Measurements from ENCODE around the gene HRH1.
A peak's percentile ranks its signal among the peaks of the same experiment; 100 is the strongest.
"Not testable (repeated sequence)": the region's sequence is repeated elsewhere in the genome, so short reads cannot be mapped to it uniquely, and the experiment has no call there.

HRH1 gene

DNA sequence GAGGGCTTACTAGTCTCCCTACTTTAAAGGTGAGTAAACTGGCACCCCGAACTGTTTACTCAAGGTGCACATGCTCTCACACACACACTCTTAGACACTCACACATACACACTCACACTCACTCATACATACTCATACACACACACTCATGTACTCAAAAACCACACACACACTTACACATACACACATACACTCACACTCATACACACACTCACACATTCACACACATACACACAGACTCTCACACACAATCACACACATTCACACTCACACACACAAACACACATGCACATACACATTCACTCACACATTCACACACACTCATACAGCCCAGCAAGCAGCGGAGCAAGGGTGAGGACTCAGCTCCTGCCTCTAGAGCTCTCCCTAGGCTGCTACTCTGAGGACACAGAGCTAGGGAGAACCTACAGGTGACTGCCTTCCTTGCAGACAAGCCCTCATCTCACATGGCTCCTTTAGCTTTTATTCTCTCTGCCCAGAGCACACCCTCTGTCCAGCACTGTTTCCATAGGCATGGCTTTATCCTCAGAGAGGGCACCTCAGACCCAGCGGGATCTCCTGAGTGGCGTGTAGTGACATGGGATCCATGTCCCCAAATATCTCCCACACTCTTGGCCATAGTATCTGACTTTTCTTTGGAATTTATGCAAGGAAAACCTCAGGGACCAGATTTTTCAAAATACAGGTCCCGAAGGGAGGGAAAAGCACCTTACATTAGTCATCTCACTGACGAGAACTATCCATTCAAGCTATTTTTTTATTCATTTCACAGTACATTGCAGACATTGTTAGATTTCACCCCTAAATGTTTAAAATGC lies 91.8 kb downstream of the HRH1 start:
- no peak for DNase-seq

DNA sequence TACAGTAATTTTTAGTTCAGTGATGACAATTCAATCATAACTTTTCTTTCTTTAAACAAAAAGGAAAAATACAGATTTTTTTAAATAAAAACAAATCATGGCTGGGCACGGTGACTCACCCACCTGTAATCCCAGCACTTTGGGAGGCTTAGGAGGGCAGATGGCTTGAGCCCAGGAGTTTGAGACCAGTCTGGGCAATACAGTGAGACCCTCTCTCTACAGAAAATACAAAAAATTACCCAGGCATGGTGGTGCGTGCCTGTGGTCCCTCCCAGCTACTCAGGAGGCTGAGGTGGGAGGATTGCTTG lies 92.3 kb downstream of the HRH1 start:
- DNase-seq: no peak

DNA sequence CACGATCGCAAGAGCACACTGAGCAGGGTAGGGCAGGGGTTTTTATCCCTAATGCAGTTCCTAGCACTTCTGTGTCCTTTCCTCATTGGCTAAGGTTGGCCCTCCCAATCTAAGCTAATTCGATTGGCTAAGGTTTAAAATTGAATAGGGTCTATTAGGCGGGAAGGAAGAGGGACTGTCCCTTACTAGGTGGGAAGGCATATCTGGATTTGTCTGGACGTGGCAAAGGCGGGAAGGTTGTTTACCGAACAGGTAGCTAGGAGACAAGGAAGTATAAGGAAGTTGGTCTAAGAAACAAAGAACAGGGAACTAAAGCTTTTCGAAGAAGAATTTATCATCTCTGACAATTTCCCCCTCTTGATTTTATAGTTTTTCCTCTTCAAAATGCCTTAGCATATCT lies 93.1 kb downstream of the HRH1 start:
- no peak for DNase-seq

DNA sequence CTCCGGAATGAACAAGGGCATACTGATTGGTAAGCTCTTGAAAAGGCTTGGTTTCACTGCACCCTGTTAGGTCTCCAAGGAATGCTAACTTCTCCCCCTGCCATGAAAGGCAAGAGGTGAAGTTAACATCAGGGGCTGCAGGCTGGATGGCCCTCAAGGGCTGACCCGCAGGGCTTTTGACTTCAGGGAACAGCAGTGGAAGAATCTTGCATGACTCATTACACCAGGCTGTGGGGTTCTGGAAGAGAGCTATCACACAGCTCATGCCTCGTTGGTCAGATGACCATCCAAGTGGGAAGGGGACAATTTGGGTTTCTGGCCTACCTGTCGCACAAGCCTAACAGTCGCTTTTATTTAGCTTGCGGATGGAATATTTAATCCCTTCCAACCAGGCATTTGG lies 94.3 kb downstream of the HRH1 start:
- no peak for DNase-seq

DNA sequence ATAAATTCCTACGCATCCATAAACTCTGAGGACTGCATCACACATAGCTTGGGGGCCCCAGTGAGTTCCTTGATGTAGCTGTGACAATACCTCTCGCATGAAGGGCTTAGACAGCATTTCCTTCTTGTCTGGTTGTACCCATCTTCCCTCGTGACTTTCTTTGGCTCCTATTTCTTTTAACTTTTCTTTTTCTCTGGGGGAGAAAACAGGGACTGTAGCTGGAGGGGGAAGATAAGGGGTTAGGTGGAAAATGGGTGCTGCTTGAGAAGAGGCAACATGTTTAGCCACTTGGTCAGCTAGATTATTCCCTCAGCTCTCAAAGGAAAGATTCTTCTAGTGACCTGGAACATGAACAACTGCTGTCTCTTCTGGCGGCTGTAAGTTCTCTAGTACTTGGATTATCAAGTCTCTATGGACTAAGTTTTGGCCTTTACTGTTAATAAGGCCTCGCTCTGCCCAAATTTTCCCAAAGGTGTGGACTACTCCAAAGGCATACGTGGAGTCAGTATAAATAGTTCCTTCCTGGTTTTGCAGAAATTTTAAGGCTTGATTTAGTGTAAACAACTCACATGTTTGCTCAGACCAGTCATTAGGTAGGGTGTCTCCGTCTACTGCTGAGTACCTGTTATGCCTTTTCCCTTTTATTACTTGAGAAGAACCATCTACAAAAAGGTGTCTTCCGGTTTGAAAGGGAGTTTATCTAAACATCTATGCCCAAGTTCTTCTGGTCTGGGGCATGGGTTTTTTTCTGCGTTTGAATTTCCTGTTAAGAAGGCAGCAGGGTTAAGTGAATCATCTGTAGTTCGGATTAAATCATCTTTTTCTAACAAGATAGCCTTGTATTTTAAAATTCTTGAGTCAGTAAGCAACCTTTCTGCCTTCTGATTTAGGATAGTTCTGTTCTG lies 96.9 kb downstream of the HRH1 start:
- DNase-seq: no peak

DNA sequence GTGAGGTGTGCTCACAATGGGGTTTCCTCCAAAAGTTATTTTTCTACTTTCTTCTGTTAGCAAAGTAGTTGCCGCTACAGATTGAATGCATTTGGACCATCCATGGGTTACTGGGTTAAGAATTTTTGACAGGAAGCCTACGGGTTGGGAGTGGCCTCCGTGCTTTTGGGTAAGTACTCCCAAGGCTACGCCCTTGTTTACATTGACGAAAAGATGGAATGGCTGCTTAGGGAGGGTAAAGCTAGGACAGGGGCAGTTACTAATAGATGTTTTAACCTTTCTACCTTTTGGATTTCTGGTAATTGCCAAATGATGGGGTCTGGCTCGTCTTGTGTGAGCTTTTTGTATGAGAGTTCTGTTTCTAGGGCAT lies 97.5 kb downstream of the HRH1 start:
- DNase-seq: no peak

GRCh38 chr3:11254876-11255275 lies 100.6 kb downstream of the HRH1 start:
- no peak for DNase-seq

DNA sequence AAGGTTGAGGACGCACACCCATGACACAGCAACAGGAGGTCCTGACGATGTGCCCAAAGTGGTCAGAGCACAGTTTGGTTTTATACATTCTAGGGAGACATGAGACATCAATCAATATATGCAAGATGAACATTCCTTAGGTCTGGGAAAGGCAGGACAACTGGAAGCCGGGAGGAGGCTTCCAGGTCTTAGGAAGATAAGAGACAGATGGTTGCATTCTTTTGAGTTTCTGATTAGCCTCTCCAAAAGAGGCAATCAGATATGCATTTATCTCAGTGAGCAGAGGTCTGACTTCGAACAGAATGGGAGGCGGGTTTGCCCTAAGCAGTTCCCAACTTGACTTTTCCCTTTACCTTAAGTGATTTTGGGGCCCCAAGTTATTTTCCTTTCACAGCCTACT lies 101.2 kb downstream of the HRH1 start:
- not testable (repeated sequence) for DNase-seq

GRCh38 chr3:11258958-11259357 lies 104.7 kb downstream of the HRH1 start:
- DNase-seq: no peak

- peak; percentile 18 for DNase-seq
These were observed 106.2 kb downstream of the HRH1 start for GRCh38 chr3:11260460-11260859.

GRCh38 chr3:11269007-11269406 lies 114.7 kb downstream of the HRH1 start:
- no peak for DNase-seq

DNA sequence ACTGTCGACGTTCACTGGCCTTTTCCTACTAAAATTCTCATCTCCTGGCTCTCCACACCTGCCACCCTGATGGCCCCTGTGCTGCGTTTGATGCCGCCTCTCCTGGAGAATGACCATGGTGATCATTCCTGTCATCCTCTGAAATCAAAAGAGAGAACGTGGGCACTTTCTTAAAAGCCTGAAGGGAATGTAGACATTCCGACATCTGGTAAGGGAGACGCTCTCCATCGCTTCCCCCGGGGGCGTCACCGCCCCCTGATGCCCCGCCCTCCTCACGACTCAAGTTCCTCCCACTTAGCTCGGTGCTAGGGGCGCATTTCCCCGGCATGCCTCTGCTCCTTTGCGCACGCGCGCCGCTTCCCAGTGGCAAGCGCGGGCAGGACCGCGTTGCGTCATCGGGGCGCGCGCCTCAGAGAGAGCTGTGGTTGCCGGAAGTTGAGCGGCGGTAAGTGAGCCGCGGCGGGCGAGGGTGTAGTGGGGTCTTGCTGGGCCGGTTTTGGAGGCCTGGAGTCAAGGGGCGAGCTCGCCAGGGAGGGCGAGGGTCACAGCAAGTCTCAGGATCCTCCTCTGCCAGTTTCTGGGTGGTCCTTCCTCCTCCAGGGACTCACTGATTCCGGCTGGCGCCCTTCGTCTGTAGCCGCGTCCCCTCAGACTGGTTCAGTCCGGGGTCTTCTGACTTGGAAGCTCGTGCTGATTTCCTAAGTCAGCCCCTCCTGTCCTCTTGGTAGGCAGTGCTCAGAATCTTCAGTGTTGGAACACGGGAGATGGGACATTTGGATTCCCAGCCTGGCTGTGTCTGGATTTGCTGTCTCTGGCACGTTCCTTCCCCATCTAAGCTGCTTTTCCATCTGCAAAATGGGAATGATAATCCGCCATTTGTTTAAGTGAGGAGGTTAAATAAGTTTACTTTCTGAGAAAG lies 118.0 kb downstream of the HRH1 start, which contains the start of gene ATG7:
Gene ATG7 (plus strand): TSS at position 412 of the 919 bp plus-strand sequence. CDS start 26,299 bp downstream, outside the sequence.
- peak; percentile 99 for DNase-seq

GRCh38 chr3:11272906-11273574 lies 118.7 kb downstream of the HRH1 start:
- peak; percentile 41 for DNase-seq

DNA sequence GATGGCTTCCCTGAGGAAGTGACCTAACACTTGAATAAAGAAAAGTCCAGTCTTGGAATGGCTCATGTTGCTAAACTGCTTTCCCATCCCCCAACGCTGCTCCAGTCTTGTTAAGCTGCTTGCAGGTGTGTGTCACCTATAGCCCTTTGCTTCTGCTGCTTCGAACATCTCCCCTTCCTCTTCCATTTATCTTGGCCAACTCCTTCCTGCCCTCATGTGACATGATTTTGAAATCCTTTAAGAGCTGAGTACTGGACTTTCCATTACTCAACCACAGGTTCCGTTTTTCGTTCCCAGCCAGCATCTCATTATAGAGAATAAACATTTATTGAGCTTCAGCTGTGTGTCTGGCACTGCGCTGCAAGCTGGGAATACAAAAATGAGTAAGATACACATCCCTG lies 119.6 kb downstream of the HRH1 start:
- DNase-seq: peak; percentile 48

DNA sequence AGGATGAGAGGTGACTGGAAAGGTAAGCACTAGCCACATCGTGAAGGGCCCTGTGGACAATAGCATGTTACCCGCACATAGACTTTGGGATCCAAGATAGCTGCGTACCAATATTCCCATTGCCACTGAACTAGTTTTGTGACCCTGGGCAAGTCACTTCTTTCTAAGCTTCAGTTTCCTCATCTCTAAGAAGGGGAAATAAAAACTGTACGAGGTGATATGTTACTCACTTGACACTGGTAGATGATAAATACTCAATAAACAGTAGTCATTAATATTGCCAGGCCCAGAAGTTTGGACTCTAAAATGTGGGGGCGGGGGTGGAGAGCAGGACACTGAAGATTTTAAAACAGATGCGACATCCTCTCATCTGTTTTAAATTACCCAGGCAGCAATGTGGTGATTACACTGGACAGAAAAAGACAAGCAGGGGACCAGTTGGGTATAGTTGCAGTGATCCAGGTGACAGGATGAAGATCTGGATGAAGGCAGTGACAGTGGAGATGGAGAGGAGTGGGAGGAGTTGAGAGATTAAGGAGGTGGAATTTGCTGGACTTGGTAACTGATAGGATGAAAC lies 120.4 kb downstream of the HRH1 start:
- no peak for DNase-seq

DNA sequence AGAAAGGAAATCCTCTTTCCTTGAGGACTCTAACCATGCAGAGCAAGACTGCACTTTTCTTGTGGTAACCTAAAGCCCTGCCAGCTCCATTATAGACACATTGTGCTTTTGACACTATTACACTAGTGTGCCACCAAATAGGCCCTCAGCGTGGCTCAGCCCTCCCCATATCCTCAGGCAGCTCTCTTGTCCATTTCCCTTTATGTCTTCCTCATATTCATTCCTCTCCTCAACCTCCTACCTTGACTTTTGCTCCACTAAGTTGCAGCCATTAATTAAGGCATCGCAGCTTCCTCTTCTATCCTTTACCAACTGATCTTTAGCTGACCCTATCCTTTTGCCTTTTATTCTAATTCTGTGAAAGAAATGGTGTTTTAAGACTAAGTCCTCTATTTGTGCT lies 121.6 kb downstream of the HRH1 start:
- DNase-seq: no peak

DNA sequence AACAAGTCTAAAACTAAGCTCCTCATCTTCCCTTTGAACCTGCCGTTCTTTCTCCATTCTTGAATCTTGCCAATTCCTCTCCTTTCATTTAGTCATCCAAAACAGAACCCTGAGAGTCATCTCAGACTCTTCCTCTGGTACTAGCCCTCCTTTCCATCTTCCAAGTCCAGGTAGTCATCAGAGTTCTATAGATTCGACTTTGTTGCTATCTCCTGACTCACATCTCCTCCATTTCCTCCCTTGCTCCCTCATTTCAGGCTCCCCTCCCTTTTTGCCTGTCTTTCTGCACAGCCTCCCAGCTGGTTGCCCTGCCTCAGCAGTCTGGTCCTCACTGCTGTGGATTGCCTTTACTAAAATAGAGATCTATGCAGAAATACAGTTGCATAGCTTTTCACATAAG lies 122.6 kb downstream of the HRH1 start:
- DNase-seq: no peak

DNA sequence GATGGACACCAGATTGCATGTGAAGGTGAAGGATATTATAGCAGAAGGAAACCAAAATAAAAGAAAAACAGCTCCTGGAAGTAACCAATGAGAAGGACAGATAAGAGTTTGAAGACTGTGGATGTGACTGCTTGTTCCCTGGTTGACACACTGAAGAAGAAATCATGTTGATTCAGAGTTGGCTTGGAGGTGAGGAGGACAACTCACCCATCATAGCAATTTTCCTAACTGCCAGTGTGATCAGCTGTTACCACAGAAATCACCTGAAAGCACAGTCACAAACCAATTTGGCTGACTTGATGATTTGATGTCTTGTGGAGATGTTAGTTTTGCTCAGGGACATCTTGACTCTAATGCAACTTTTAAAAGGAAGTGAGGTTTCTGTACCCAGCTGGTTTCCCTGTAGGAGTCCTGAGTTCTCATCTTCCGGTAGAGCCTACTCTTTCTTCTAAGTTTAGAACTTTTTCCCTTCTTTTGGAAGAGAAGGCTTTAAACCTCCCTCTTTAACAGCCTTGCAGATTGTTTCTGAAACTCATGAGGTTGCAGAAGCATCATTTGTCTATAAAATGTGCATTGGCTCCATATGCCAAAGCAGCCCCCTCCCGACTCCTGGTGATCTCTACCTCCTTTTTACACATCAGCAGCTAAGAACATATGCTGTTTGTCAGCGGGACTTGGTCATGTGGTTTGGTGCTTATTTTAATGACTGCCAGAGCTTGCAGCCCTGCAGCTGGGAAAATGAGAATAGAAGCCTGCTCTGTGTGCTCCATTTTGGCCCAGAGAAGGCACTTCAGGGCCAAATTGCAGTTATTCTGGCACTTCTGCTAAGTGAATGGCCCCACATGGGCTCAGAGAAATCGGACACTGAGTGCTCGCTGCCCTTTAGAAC lies 128.2 kb downstream of the HRH1 start:
- no peak for DNase-seq

GRCh38 chr3:11283139-11283475 lies 128.8 kb downstream of the HRH1 start:
- DNase-seq: no peak

- no peak for DNase-seq
These were observed 129.7 kb downstream of the HRH1 start for GRCh38 chr3:11284011-11284410.

GRCh38 chr3:11285471-11285870 lies 131.2 kb downstream of the HRH1 start:
- no peak for DNase-seq

Measured in OCI-M1 (cell line).